Measurements from ENCODE around the gene ZNF212.
A peak's percentile ranks its signal among the peaks of the same experiment; 100 is the strongest.
"Not testable (repeated sequence)": the region's sequence is repeated elsewhere in the genome, so short reads cannot be mapped to it uniquely, and the experiment has no call there.

The ZNF212 gene

DNA sequence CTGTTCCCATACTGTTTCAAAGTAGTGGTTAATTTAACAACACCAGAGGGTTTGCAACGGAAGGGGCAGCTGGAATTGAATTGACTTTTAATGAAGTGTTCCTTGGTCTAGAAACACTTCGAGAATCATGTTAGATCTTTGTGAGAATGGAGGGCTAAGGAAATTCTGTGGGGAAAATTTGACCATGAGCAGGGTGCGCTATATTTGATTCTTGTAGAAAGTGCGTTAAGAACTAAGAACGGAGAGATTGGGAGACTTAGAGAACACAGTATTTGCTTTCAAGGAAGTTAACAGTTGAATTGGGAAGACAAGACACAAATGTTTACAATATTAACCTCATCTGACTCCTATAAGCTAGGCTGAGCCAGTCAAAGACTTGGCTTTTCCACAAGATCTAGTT, 1.2 kb downstream of the ZNF212 start:
- Histone ChIP-seq H3K4me1 (ENCODE audit: control insufficient read depth, low read depth, low read length) (peaks cover 4% of the 10 kb centered on the region), H3K27ac (ENCODE audit: low read length) (no peak overlapping the region), H3K4me3 (ENCODE audit: low read length) (peak overlapping the region; percentile 92)

DNA sequence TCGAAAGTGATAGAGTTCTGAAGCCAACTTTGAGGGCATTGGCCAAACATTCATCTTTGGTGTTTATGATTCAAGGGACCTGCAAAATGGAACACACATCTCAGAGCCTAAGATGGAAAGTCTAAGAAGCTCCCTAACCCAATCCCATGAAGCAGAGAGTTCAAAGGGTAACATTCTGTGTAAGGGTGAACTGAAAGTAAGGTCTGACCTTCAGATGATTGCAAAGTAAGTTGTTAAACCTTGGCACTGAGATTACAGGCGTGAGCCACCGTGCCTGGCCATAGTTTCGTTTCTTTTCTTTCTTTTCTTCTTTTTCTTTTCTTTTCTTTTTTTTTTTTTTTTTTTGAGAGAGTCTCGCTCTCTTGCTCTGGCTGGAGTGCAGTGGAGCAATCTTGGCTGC, 2.2 kb downstream of the ZNF212 start:
- no peaks in the 10 kb centered on the region for H3K9me3 ChIP-seq (ENCODE audit: control insufficient read depth, low read depth, low read length)
- H3K4me3 ChIP-seq (ENCODE audit: low read length), result no peak overlapping the region
- H3K4me1 ChIP-seq (ENCODE audit: control insufficient read depth, low read depth, low read length), result peaks cover 4% of the 10 kb centered on the region
- peaks cover 13% of the 10 kb centered on the region for H3K27me3 ChIP-seq (ENCODE audit: control insufficient read depth, insufficient read depth, low read length)
- no peaks in the 10 kb centered on the region for H3K36me3 ChIP-seq (ENCODE audit: control insufficient read depth, low read depth, low read length)
- H3K9ac ChIP-seq (ENCODE audit: low read length), result no peak overlapping the region
- H3K27ac ChIP-seq (ENCODE audit: low read length), result no peak overlapping the region

More for the DNA sequence above, 1.2 kb downstream of the ZNF212 start:
- Histone ChIP-seq H3K27me3 (ENCODE audit: control insufficient read depth, insufficient read depth, low read length) (peaks cover 13% of the 10 kb centered on the region), H3K9ac (ENCODE audit: low read length) (peak overlapping the region; percentile 88), H3K36me3 (ENCODE audit: control insufficient read depth, low read depth, low read length) (no peaks in the 10 kb centered on the region), H3K9me3 (ENCODE audit: control insufficient read depth, low read depth, low read length) (no peaks in the 10 kb centered on the region)

DNA sequence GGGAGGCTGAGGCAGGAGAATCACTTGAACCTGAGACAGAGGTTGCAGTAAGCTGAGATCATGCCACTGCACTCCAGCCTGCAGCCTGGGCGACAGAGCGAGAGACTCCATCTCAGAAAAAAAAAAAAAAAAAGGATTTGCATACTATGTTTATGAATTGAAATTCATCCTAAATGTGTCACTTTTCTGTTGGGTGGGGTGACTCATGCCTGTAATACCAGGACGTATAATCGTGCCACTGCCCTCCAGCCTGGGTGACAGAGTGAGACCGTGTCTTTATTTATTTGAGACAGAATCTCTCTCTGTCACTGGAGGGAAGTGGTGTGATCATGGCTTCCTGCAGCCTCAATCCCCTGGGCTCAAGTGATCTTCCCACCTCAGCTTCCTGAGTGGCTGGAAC, 5.8 kb downstream of the ZNF212 start:
- Histone ChIP-seq H3K4me3 (ENCODE audit: low read length) (no peak overlapping the region), H3K36me3 (ENCODE audit: control insufficient read depth, low read depth, low read length) (no peaks in the 10 kb centered on the region), H3K4me1 (ENCODE audit: control insufficient read depth, low read depth, low read length) (no peaks in the 10 kb centered on the region), H3K9me3 (ENCODE audit: control insufficient read depth, low read depth, low read length) (no peaks in the 10 kb centered on the region), H3K27me3 (ENCODE audit: control insufficient read depth, insufficient read depth, low read length) (no peaks in the 10 kb centered on the region), H3K27ac (ENCODE audit: low read length) (no peak overlapping the region), H3K9ac (ENCODE audit: low read length) (no peak overlapping the region)

DNA sequence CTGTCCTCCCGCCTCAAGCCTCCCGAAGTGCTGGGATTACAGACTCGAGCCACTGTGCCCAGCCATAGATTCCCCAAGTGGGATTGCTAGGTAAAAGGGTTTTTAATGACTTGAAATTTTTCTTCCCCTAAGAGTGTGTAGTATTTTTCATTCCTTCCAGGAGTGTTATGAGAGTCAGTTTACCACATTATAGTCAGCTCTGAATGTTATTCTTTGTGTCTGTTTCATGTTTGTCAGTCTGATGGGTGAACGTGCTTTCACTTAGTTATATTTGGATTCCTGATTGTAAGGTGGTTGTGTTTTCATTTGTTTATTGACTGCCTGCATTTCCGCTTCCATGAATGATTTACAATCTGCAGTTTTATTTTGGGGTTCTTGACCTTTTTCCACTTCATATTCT, 6.3 kb downstream of the ZNF212 start:
- no peak overlapping the region for H3K27ac ChIP-seq (ENCODE audit: low read length)
- H3K36me3 ChIP-seq (ENCODE audit: control insufficient read depth, low read depth, low read length), result peaks cover 4% of the 10 kb centered on the region
- no peak overlapping the region for H3K4me3 ChIP-seq (ENCODE audit: low read length)
- no peaks in the 10 kb centered on the region for H3K4me1 ChIP-seq (ENCODE audit: control insufficient read depth, low read depth, low read length)
- H3K9me3 ChIP-seq (ENCODE audit: control insufficient read depth, low read depth, low read length), result no peaks in the 10 kb centered on the region
- no peaks in the 10 kb centered on the region for H3K27me3 ChIP-seq (ENCODE audit: control insufficient read depth, insufficient read depth, low read length)
- no peak overlapping the region for H3K9ac ChIP-seq (ENCODE audit: low read length)

DNA sequence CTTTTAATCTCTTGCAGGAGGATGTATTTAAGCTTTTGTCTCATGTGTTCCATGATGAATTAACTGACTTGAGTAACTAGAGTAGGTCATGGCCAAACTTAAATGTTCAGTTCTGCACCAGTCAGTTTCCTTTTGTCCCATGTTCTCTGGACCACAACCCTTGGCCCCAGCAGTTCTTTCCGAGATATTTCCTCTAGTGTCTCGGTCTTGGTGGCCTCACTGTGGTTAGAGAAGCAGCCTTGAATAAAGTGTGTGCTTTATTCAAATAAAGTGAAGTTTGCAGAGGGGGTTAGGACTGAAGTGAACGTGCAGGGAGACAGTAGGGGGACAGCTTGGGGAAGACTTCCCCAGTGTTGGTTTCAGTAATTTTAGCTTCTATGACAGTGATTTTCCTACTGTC, 9.3 kb downstream of the ZNF212 start:
- H3K4me3 ChIP-seq (ENCODE audit: low read length), result no peak overlapping the region
- H3K4me1 ChIP-seq (ENCODE audit: control insufficient read depth, low read depth, low read length), result no peaks in the 10 kb centered on the region
- H3K27me3 ChIP-seq (ENCODE audit: control insufficient read depth, insufficient read depth, low read length), result no peaks in the 10 kb centered on the region
- H3K9ac ChIP-seq (ENCODE audit: low read length), result no peak overlapping the region
- H3K9me3 ChIP-seq (ENCODE audit: control insufficient read depth, low read depth, low read length), result no peaks in the 10 kb centered on the region
- no peak overlapping the region for H3K27ac ChIP-seq (ENCODE audit: low read length)
- peaks cover 24% of the 10 kb centered on the region for H3K36me3 ChIP-seq (ENCODE audit: control insufficient read depth, low read depth, low read length)

DNA sequence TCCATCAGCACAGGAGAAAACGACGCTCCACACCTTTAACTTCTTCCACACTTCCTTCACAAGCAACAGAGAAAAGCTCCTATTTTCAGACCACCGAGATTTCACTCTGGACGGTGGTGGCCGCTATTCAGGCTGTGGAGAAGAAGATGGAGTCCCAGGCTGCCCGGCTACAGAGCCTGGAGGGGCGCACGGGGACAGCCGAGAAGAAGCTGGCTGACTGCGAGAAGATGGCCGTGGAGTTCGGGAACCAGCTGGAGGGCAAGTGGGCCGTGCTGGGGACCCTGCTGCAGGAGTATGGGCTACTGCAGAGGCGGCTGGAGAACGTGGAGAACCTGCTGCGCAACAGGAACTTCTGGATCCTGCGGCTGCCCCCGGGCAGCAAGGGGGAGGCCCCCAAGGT, 10.7 kb downstream of the ZNF212 start:
- not testable (repeated sequence) for H3K27me3 ChIP-seq (ENCODE audit: control insufficient read depth, insufficient read depth, low read length); H3K9me3 ChIP-seq (ENCODE audit: control insufficient read depth, low read depth, low read length); H3K4me3 ChIP-seq (ENCODE audit: low read length); H3K27ac ChIP-seq (ENCODE audit: low read length); H3K9ac ChIP-seq (ENCODE audit: low read length); H3K4me1 ChIP-seq (ENCODE audit: control insufficient read depth, low read depth, low read length)
- peaks cover 32% of the 10 kb centered on the region for H3K36me3 ChIP-seq (ENCODE audit: control insufficient read depth, low read depth, low read length)

DNA sequence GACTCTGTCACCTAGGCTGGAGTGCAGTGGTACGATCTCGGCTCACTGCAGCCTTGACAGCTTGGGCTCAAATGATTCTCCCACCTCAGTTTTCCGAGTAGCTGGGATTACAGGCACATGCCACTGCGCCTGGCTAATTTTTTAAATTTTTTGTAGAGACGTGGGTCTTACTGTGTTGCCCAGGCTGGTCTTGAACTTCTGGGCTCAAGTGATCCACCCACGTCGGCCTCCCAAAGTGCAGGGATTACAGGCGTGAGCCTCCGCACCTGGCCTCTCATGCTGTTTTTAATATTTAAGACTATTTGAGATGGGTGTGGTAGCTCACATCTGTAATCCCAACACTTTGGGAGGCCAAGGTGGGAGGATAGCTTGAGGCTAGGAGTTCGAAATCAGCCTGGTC, 12.1 kb downstream of the ZNF212 start:
- H3K9me3 ChIP-seq (ENCODE audit: control insufficient read depth, low read depth, low read length); H3K9ac ChIP-seq (ENCODE audit: low read length); H3K4me1 ChIP-seq (ENCODE audit: control insufficient read depth, low read depth, low read length); H3K27me3 ChIP-seq (ENCODE audit: control insufficient read depth, insufficient read depth, low read length); H3K4me3 ChIP-seq (ENCODE audit: low read length); H3K27ac ChIP-seq (ENCODE audit: low read length): not testable (repeated sequence)
- H3K36me3 ChIP-seq (ENCODE audit: control insufficient read depth, low read depth, low read length), result peaks cover 37% of the 10 kb centered on the region

DNA sequence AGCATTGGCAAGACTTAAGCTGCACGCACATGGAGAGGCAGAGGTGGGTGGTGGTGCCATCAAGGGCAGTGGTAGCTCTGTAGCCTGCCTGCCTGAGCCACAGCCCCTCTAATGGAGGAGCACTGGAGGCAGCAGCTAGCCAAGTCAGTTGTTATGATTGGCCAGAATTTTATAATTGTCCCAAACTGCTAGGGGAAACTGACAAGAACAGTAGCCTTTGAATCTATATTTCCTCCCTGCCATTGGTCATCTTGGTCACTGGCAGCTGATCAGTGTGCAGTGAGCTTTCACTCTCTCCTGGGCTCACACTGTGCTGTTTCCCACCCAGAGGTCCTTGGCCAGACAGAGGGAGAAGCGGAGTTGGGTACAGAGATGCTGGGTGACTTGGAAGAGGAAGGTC, 12.9 kb downstream of the ZNF212 start:
- H3K4me1 ChIP-seq (ENCODE audit: control insufficient read depth, low read depth, low read length), result no peaks in the 10 kb centered on the region
- H3K27ac ChIP-seq (ENCODE audit: low read length), result no peak overlapping the region
- no peaks in the 10 kb centered on the region for H3K27me3 ChIP-seq (ENCODE audit: control insufficient read depth, insufficient read depth, low read length)
- no peaks in the 10 kb centered on the region for H3K9me3 ChIP-seq (ENCODE audit: control insufficient read depth, low read depth, low read length)
- no peak overlapping the region for H3K4me3 ChIP-seq (ENCODE audit: low read length)
- peaks cover 37% of the 10 kb centered on the region for H3K36me3 ChIP-seq (ENCODE audit: control insufficient read depth, low read depth, low read length)
- H3K9ac ChIP-seq (ENCODE audit: low read length), result no peak overlapping the region

DNA sequence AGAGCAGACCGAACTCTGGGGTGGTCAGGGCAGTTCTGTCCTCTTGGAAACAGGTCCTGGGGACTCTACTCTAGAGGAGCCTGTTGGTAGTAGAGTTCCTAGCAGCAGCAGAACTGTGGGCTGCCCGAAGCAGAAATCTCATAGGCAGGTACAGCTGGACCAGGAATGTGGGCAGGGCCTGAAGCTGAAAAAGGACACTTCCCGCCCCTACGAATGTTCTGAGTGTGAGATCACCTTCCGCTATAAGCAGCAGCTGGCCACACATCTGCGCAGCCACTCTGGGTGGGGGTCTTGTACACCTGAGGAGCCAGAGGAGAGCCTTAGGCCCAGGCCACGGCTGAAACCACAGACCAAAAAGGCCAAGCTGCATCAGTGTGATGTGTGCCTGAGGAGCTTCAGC, 14.2 kb downstream of the ZNF212 start:
- no peaks in the 10 kb centered on the region for H3K27me3 ChIP-seq (ENCODE audit: control insufficient read depth, insufficient read depth, low read length)
- no peak overlapping the region for H3K9ac ChIP-seq (ENCODE audit: low read length)
- H3K4me1 ChIP-seq (ENCODE audit: control insufficient read depth, low read depth, low read length), result no peaks in the 10 kb centered on the region
- peaks cover 37% of the 10 kb centered on the region for H3K36me3 ChIP-seq (ENCODE audit: control insufficient read depth, low read depth, low read length)
- no peaks in the 10 kb centered on the region for H3K9me3 ChIP-seq (ENCODE audit: control insufficient read depth, low read depth, low read length)
- no peak overlapping the region for H3K4me3 ChIP-seq (ENCODE audit: low read length)
- no peak overlapping the region for H3K27ac ChIP-seq (ENCODE audit: low read length)

DNA sequence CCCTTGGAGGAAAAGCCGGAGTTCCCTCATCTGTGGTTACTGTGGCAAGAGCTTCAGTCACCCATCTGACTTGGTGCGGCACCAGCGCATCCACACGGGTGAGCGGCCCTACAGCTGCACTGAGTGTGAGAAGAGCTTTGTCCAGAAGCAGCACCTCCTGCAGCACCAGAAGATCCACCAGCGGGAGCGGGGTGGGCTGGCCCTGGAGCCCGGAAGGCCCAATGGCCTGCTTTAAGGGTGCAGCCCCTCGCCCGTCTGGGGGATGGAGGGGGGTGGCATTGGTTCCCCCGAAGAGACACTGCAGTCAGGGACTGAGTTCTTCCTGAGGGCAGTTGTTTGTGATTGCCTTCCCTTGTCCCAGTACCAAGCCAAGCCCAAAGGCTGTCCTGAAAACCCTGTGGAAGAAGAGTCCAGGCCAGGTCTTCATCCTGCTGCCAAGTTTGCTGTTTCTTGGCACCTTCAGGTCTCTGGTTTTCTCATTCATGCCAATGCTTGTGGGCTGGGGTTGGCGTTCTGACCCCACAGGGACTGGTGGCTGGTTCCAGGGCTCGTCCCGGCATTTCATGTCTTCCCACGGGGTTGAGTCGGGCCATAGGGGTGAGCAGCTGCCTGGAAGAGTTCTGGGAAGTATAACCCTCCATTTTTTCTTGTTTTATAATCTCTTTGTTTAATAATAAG, 14.9 kb downstream of the ZNF212 start:
- peaks cover 37% of the 10 kb centered on the region for H3K36me3 ChIP-seq (ENCODE audit: control insufficient read depth, low read depth, low read length)

DNA sequence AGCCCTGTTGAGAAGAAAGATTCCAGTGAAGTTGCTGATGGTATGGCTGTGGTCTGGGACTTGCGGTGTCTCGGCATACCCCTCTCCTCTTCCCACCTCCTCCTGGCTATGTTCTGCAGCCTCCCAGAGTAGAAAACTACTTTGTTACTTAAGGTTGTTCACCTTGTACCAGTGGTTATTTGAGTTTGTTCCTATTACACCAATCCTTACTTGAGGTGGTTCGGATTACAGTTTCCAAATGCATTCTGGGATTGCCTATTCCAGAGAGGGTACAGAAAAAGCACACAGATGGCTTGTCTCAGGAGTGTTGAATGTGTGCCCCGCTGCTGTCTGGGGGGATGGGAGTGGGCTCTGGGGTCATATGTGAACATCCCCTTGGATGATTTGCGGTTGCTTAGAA, 15.7 kb downstream of the ZNF212 start:
- Histone ChIP-seq H3K36me3 (ENCODE audit: control insufficient read depth, low read depth, low read length) (peaks cover 37% of the 10 kb centered on the region), H3K4me1 (ENCODE audit: control insufficient read depth, low read depth, low read length) (no peaks in the 10 kb centered on the region), H3K4me3 (ENCODE audit: low read length) (no peak overlapping the region), H3K27ac (ENCODE audit: low read length) (no peak overlapping the region), H3K27me3 (ENCODE audit: control insufficient read depth, insufficient read depth, low read length) (no peaks in the 10 kb centered on the region), H3K9me3 (ENCODE audit: control insufficient read depth, low read depth, low read length) (no peaks in the 10 kb centered on the region), H3K9ac (ENCODE audit: low read length) (no peak overlapping the region)

More for the DNA sequence above, 14.9 kb downstream of the ZNF212 start:
- no peak overlapping the region for H3K27ac ChIP-seq (ENCODE audit: low read length)
- no peaks in the 10 kb centered on the region for H3K9me3 ChIP-seq (ENCODE audit: control insufficient read depth, low read depth, low read length)
- H3K27me3 ChIP-seq (ENCODE audit: control insufficient read depth, insufficient read depth, low read length), result no peaks in the 10 kb centered on the region
- no peak overlapping the region for H3K4me3 ChIP-seq (ENCODE audit: low read length)
- no peak overlapping the region for H3K9ac ChIP-seq (ENCODE audit: low read length)
- no peaks in the 10 kb centered on the region for H3K4me1 ChIP-seq (ENCODE audit: control insufficient read depth, low read depth, low read length)

DNA sequence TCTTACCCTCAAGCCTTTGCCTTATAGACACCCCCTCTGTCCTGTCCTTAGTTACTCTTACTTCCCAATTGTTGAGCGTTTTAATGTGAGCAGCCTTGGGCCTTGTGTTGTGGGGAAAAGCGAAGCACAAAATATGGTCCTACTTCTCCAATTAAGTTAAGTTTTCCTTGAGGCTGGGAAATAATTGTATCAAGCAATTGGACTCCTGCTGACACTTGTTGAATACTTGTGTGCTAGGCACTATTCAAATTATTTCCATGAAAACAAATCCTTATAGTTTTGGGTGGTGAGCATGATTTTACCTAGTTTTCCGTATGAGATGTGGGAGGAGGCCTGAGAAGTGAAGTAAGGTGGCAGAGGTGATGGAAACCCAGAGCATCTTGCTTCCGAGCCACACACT, 17.1 kb downstream of the ZNF212 start:
- peaks cover 32% of the 10 kb centered on the region for H3K36me3 ChIP-seq (ENCODE audit: control insufficient read depth, low read depth, low read length)
- no peak overlapping the region for H3K4me3 ChIP-seq (ENCODE audit: low read length)
- H3K27ac ChIP-seq (ENCODE audit: low read length), result no peak overlapping the region
- no peaks in the 10 kb centered on the region for H3K4me1 ChIP-seq (ENCODE audit: control insufficient read depth, low read depth, low read length)
- H3K9ac ChIP-seq (ENCODE audit: low read length), result no peak overlapping the region
- H3K27me3 ChIP-seq (ENCODE audit: control insufficient read depth, insufficient read depth, low read length), result peaks cover 10% of the 10 kb centered on the region
- no peaks in the 10 kb centered on the region for H3K9me3 ChIP-seq (ENCODE audit: control insufficient read depth, low read depth, low read length)
